H1 (cell line): ENCODE data around the gene ATG5. TPM values are rescaled to one million over a fixed set of nuclear protein-coding genes. Genes with fewer than 3 reads are reported as not detected.

Experiments
- CTCF ChIA-PET: fragments of 300-600 bp; sonication (Branson Sonifier 250); formaldehyde crosslinking; loops from one replicate; lab custom pipeline; 2021; ENCODE audit not compliant: partially characterized antibody; lab: Charles Lee
- POLR2A ChIA-PET: fragments of 300-600 bp; sonication (Branson Sonifier 250); formaldehyde crosslinking; loops from one replicate; lab custom pipeline; 2021; ENCODE audit warnings: inconsistent platforms; ENCODE audit not compliant: partially characterized antibody; lab: Charles Lee
- DNase-seq, 2 experiments: peaks; one replicate each; pipeline versions ENCODE4 v3.0.0 to v3.0.0-alpha.2; 2010 to 2022; ENCODE audit warnings: low spot score in 2 of 2, low read depth in 1 of 2, mixed read lengths in 1 of 2
- FAIRE-seq: peaks from 2 replicates; lab custom pipeline; 2011; peaks lifted over from hg19 to GRCh38; lab: Jason Lieb, UNC
- H2AFZ ChIP-seq: 2 replicates; pipeline ENCODE4 v1.8.1; 2012; ENCODE audit warnings: low read length, inconsistent platforms
- H2AK5ac ChIP-seq: 2 replicates; pipeline ENCODE4 v1.6.1; 2013; ENCODE audit warnings: low read depth, low read length
- H2BK120ac ChIP-seq: replicated peaks from 2 replicates; pipeline ENCODE3; 2013; ENCODE audit warnings: low read depth, low read length, inconsistent platforms
- H2BK12ac ChIP-seq: 2 replicates; pipeline ENCODE4 v1.6.1; 2013; ENCODE audit warnings: low read depth, low read length
- H2BK15ac ChIP-seq: 2 replicates; pipeline ENCODE4 v1.6.1; 2013; ENCODE audit warnings: low read length
- H2BK20ac ChIP-seq: 2 replicates; pipeline ENCODE4 v1.6.1; 2013; ENCODE audit warnings: low read length
- H2BK5ac ChIP-seq: 2 replicates; pipeline ENCODE4 v1.6.1; 2013; ENCODE audit warnings: low read depth, low read length
- H3K14ac ChIP-seq: 2 replicates; pipeline ENCODE4 v1.6.1; 2013; ENCODE audit warnings: inconsistent platforms; ENCODE audit not compliant: insufficient read length
- H3K18ac ChIP-seq: 2 replicates; pipeline ENCODE4 v1.6.1; 2013; ENCODE audit warnings: low read length; ENCODE audit errors: extremely low read depth
- H3K23ac ChIP-seq: 2 replicates; pipeline ENCODE4 v1.6.1; 2013; ENCODE audit warnings: inconsistent platforms; ENCODE audit not compliant: insufficient read length
- H3K23me2 ChIP-seq: 2 replicates; pipeline ENCODE4 v1.6.1; 2013; ENCODE audit warnings: low read depth, low read length
- H3K27ac ChIP-seq: 2 replicates; pipeline ENCODE4 v1.6.1; 2011; ENCODE audit warnings: low read depth, low read length, inconsistent platforms
- H3K27me3 ChIP-seq, 4 experiments: replicated peaks in 1 of 4; 1 replicate in 1 of 4; 2 replicates in 3 of 4; pipeline versions ENCODE4 v1.6.1 to v1.8.1; 2011 to 2013; ENCODE audit warnings: low read length in 3 of 4, mild to moderate bottlenecking in 3 of 4, inconsistent platforms in 2 of 4, mixed read lengths in 2 of 4, moderate library complexity in 1 of 4; ENCODE audit not compliant: control insufficient read depth in 3 of 4, insufficient read depth in 3 of 4; ENCODE audit errors: extremely low read depth in 1 of 4
- H3K36me3 ChIP-seq, 4 experiments: 2 replicates each; pipeline versions ENCODE4 v1.6.1 to v1.8.1; 2011 to 2013; ENCODE audit warnings: mild to moderate bottlenecking in 4 of 4, low read length in 3 of 4, moderate library complexity in 2 of 4, control low read depth in 1 of 4, inconsistent platforms in 1 of 4; ENCODE audit not compliant: insufficient read depth in 4 of 4, control insufficient read depth in 2 of 4
- H3K4ac ChIP-seq: replicated peaks from 2 replicates; pipeline ENCODE3; 2013; ENCODE audit warnings: low read length, low read depth, mixed read lengths, inconsistent platforms; ENCODE audit not compliant: insufficient read length
- H3K4me1 ChIP-seq, 4 experiments: replicated peaks in 1 of 4; 1 replicate in 1 of 4; 2 replicates in 3 of 4; pipeline versions ENCODE4 v1.6.1 to v1.8.1; 2011 to 2013; ENCODE audit warnings: low read length in 3 of 4, inconsistent platforms in 2 of 4, mixed read lengths in 1 of 4; ENCODE audit not compliant: insufficient read depth in 4 of 4, control insufficient read depth in 3 of 4
- H3K4me2 ChIP-seq, 2 experiments: 2 replicates each; pipeline versions ENCODE4 v1.6.1 to v1.8.1; 2011 to 2013; ENCODE audit warnings: low read depth in 2 of 2, low read length in 2 of 2, control low read depth in 1 of 2, inconsistent platforms in 1 of 2, mild to moderate bottlenecking in 1 of 2; ENCODE audit not compliant: insufficient read depth in 1 of 2
- H3K4me3 ChIP-seq, 4 experiments: fragments of 200-600, 300-600 bp in 1 of 4; sonication (generic), shearing (Covaris generic), sonication (Bioruptor Twin) in 1 of 4; 2 replicates each; pipeline versions ENCODE4 v1.5.1 to v1.8.1; 2011 to 2016; ENCODE audit warnings: low read length in 4 of 4, low read depth in 3 of 4, control low read depth in 2 of 4, inconsistent platforms in 2 of 4, mild to moderate bottlenecking in 2 of 4, mixed read lengths in 1 of 4, moderate library complexity in 1 of 4; ENCODE audit not compliant: insufficient read depth in 2 of 4; ENCODE audit errors: extremely low read depth in 1 of 4
- H3K56ac ChIP-seq: replicated peaks from 2 replicates; pipeline ENCODE3; 2013; ENCODE audit warnings: low read depth, mild to moderate bottlenecking, mixed read lengths, low read length, inconsistent platforms; ENCODE audit not compliant: insufficient read length
- H3K79me1 ChIP-seq: 2 replicates; pipeline ENCODE4 v1.6.1; 2013; ENCODE audit warnings: low read depth, low read length, control low read depth
- H3K79me2 ChIP-seq, 2 experiments: 2 replicates each; pipeline versions ENCODE4 v1.6.1 to v1.8.1; 2012 to 2013; ENCODE audit warnings: low read length in 2 of 2, mild to moderate bottlenecking in 2 of 2, inconsistent platforms in 1 of 2; ENCODE audit not compliant: insufficient read depth in 2 of 2, control insufficient read depth in 1 of 2
- H3K9ac ChIP-seq, 4 experiments: replicated peaks in 1 of 4; 1 replicate in 1 of 4; 2 replicates in 3 of 4; pipeline versions ENCODE4 v1.6.1 to v1.8.1; 2011 to 2013; ENCODE audit warnings: low read depth in 3 of 4, low read length in 3 of 4, control low read depth in 2 of 4, mild to moderate bottlenecking in 2 of 4, moderate library complexity in 2 of 4, inconsistent platforms in 1 of 4; ENCODE audit errors: extremely low read depth in 1 of 4
- H3K9me3 ChIP-seq, 2 experiments: 2 replicates each; pipeline versions ENCODE4 v1.6.1 to v1.8.1; 2012 to 2013; ENCODE audit warnings: mild to moderate bottlenecking in 2 of 2, moderate library complexity in 2 of 2, control low read depth in 1 of 2, inconsistent platforms in 1 of 2, low read depth in 1 of 2, low read length in 1 of 2, mixed read lengths in 1 of 2; ENCODE audit not compliant: insufficient read depth in 2 of 2
- H4K20me1 ChIP-seq, 2 experiments: replicated peaks in 1 of 2; 2 replicates each; pipeline versions ENCODE3 to v1.8.1; 2011 to 2013; ENCODE audit warnings: inconsistent platforms in 2 of 2, low read length in 2 of 2, mild to moderate bottlenecking in 1 of 2; ENCODE audit not compliant: insufficient read depth in 2 of 2, control insufficient read depth in 1 of 2
- H4K5ac ChIP-seq: 2 replicates; pipeline ENCODE4 v1.6.1; 2013; ENCODE audit warnings: low read length, low read depth, mixed read lengths, inconsistent platforms; ENCODE audit not compliant: insufficient read length
- H4K8ac ChIP-seq: 2 replicates; pipeline ENCODE4 v1.8.0; 2013; ENCODE audit warnings: mild to moderate bottlenecking, moderate library complexity, low read length, inconsistent platforms; ENCODE audit not compliant: insufficient read depth; ENCODE audit errors: extremely low read depth
- H4K91ac ChIP-seq: replicated peaks from 2 replicates; pipeline ENCODE3; 2013; ENCODE audit warnings: low read length, mixed read lengths, inconsistent platforms; ENCODE audit not compliant: insufficient read length
- BACH1 ChIP-seq: IDR thresholded peaks from 2 replicates; pipeline ENCODE4 v1.6.1; 2012; ENCODE audit warnings: low read length, improper control_type of control experiment
- CBX8 ChIP-seq: fragments of 300-800, 300-1000 bp; sonication (generic); IDR thresholded peaks from 2 replicates; pipeline ENCODE4 v1.7.1; 2016; ENCODE audit warnings: low read depth, low read length, borderline replicate concordance
- CTBP2 ChIP-seq: IDR thresholded peaks from 2 replicates; pipeline ENCODE4 v1.7.0; 2011; ENCODE audit warnings: borderline replicate concordance, mild to moderate bottlenecking, moderate library complexity, mixed read lengths, low read length; ENCODE audit not compliant: insufficient read depth, insufficient read length
- E2F6 ChIP-seq: IDR thresholded peaks from 2 replicates; pipeline ENCODE4 v1.6.1; 2012; ENCODE audit warnings: inconsistent platforms
- GTF2F1 ChIP-seq: IDR thresholded peaks from 2 replicates; pipeline ENCODE4 v1.6.1; 2012; ENCODE audit warnings: low read depth, low read length, improper control_type of control experiment, borderline replicate concordance
- KDM5A ChIP-seq: fragments of 200-600 bp; IDR thresholded peaks from 2 replicates; pipeline ENCODE4 v1.7.1; 2012; ENCODE audit warnings: mild to moderate bottlenecking, low read length, inconsistent platforms, mixed read lengths
- NANOG ChIP-seq: IDR thresholded peaks from 2 replicates; pipeline ENCODE4 v1.6.1; 2011; ENCODE audit warnings: low read length, low read depth, mild to moderate bottlenecking, inconsistent platforms; ENCODE audit not compliant: insufficient read depth, poor library complexity, severe bottlenecking
- NRF1 ChIP-seq: IDR thresholded peaks from 2 replicates; pipeline ENCODE4 v1.6.1; 2011; ENCODE audit warnings: mild to moderate bottlenecking, low read depth, low read length, improper control_type of control experiment
- POLR2A ChIP-seq, 2 experiments: IDR thresholded peaks; 1 replicate in 1 of 2; 2 replicates in 1 of 2; pipeline ENCODE4 v1.6.1; 2011; ENCODE audit warnings: low read depth in 2 of 2, low read length in 2 of 2, mild to moderate bottlenecking in 2 of 2; ENCODE audit errors: control extremely low read depth in 1 of 2
- SAP30 ChIP-seq: fragments of 300-600 bp; sonication (generic); IDR thresholded peaks from 2 replicates; pipeline ENCODE4 v1.7.1; 2012; ENCODE audit warnings: low read length, moderate library complexity, mild to moderate bottlenecking, inconsistent platforms; ENCODE audit not compliant: insufficient read depth, insufficient replicate concordance
- SIRT6 ChIP-seq: IDR thresholded peaks from one replicate; pipeline ENCODE4 v1.7.1; 2012; ENCODE audit warnings: low read length, inconsistent platforms
- SP4 ChIP-seq: IDR thresholded peaks from 2 replicates; pipeline ENCODE4 v1.6.1; 2012; ENCODE audit warnings: low read length, inconsistent platforms
- USF2 ChIP-seq: IDR thresholded peaks from 2 replicates; pipeline ENCODE4 v1.6.1; 2011; ENCODE audit warnings: low read length, improper control_type of control experiment
- WGBS, 2 experiments: shearing (Covaris generic) in 1 of 2; methylation state at CpG; one replicate each; pipeline versions ENCODE4 v1.1.6 to v1.1.7; 2013 to 2015; ENCODE audit warnings: low lambda C conversion rate in 2 of 2, mixed read lengths in 2 of 2, inconsistent platforms in 1 of 2, low coverage in 1 of 2, missing lambda C conversion rate in 1 of 2; ENCODE audit not compliant: insufficient replicate concordance in 2 of 2, insufficient coverage in 1 of 2, insufficient read length in 1 of 2; ENCODE audit errors: extremely low coverage in 1 of 2, missing lambda C conversion rate in 1 of 2; 5-methylcytosine and 5-hydroxymethylcytosine counted together
- polyA plus RNA-seq, 7 experiments: library from polyadenylated mRNA; depleted of rRNA in 3 of 7; stranded (reverse) in 5 of 7; unstranded in 2 of 7; fragments of >200 nt in 5 of 7; fragments of 200-250 nt in 2 of 7; gene quantifications; 1 replicate in 5 of 7; 2 replicates in 1 of 7; 4 replicates in 1 of 7; pipeline versions ENCODE4 v1.2.1 to v1.2.3, GENCODE V29; 2011 to 2013; ENCODE audit warnings: missing spikeins in 2 of 7, mixed read lengths in 2 of 7
- total RNA-seq: library from RNA; stranded (reverse); fragmentation: NEBNext Ultra II Directional; extraction: Animal tissue kit (Norgen Biotek cat#: 25700); gene quantifications from 2 replicates; pipeline ENCODE4 v1.2.1, GENCODE V29; 2021

ATG5 gene
- total and polyA plus RNA-seq, 2 of the 8 experiments (the other 6 are each of a cell fraction or from before 2014, with no cell fraction given) = 18.2 to 39.0 TPM

- no peak overlapping the region for H3K4me3 ChIP-seq
- H3K14ac ChIP-seq = no peak overlapping the region
- H4K5ac ChIP-seq = no peak overlapping the region
- H2AFZ ChIP-seq = no peak overlapping the region
- no peak for TF ChIP-seq CTBP2
- no peak for TF ChIP-seq POLR2A (IDR thresholded peaks at IDR 0.05; ENCODE audit: control extremely low read depth in 1 of 2, low read depth in 2 of 2, low read length in 2 of 2)
- no peak for TF ChIP-seq SIRT6
- TF ChIP-seq CBX8 = no peak
- TF ChIP-seq NRF1 = no peak
- TF ChIP-seq NANOG = no peak
- TF ChIP-seq GTF2F1 = no peak
- TF ChIP-seq KDM5A = no peak
- TF ChIP-seq E2F6 = no peak
- no peak for TF ChIP-seq SAP30
- no peak for TF ChIP-seq USF2
- TF ChIP-seq BACH1 = no peak
- TF ChIP-seq SP4 = no peak
- no peaks in the 10 kb centered on the region for H4K20me1 ChIP-seq
- H3K9me3 ChIP-seq = no peaks in the 10 kb centered on the region; a peak in 1 of 4 replicates
- no peaks in the 10 kb centered on the region for H3K79me1 ChIP-seq
- 88% methylated on average over 1 of the region's 1 CpG; no CpG with 5 or more reads in 1 of the 2 experiments for WGBS, 2 experiments
- H3K23ac ChIP-seq = no peak overlapping the region
- H3K4ac ChIP-seq = no peak overlapping the region
- H3K79me2 ChIP-seq = no peaks in the 10 kb centered on the region
- no peak overlapping the region for H3K18ac ChIP-seq
- H2AK5ac ChIP-seq = no peak overlapping the region
- FAIRE-seq (no peak), DNase-seq (no peak)
- no peak overlapping the region for H2BK20ac ChIP-seq
- no peak overlapping the region for H3K56ac ChIP-seq
- no peak overlapping the region for H2BK5ac ChIP-seq
- H3K27ac ChIP-seq = no peak overlapping the region
- no peak overlapping the region for H2BK120ac ChIP-seq
- H3K23me2 ChIP-seq = peaks cover 7% of the 10 kb centered on the region; the same call in 1 of the 2 replicates
- no peak overlapping the region for H3K4me2 ChIP-seq
- no peak overlapping the region for H2BK15ac ChIP-seq
- no peak overlapping the region for H4K8ac ChIP-seq
- no peak overlapping the region for H3K9ac ChIP-seq
- H3K4me1 ChIP-seq = peaks cover 0 to 2% (median 0%) of the 10 kb centered on the region in 4 experiments; a peak in 1 of 7 replicates
- POLR2A ChIA-PET = no interaction called here
- H2BK12ac ChIP-seq = no peak overlapping the region
- CTCF ChIA-PET = interaction anchor here (0.6 to 3.3 kb wide), 8 partner anchors 9 to 435 kb away, joined by 3 to 11 read pairs (median 5); no protein-coding TSS in a partner anchor
- H4K91ac ChIP-seq = no peak overlapping the region
- H3K36me3 ChIP-seq = no peaks in the 10 kb centered on the region
- H3K27me3 ChIP-seq = peaks cover 0 to 7% (median 5%) of the 10 kb centered on the region in 4 experiments; a peak in 5 of 7 replicates
Observed at GRCh38 chr6:106356378-106356777, 30.8 kb upstream of the ATG5 start.
